Natural killer cell (primary cell): Measurements from ENCODE around the gene OR9Q1. TPM values are rescaled to one million over a fixed set of nuclear protein-coding genes. Genes with fewer than 3 reads are reported as not detected.
"Not testable (repeated sequence)": the region's sequence is repeated elsewhere in the genome, so short reads cannot be mapped to it uniquely, and the experiment has no call there.

Source experiments
- ATAC-seq, 3 donors: fragments of 150-1000 bp in 2 of 3; fragments of 200-7000 bp in 1 of 3; cut with Tn5 transposase; 1 replicate in 1 of 3; 2 replicates in 2 of 3; pipeline ENCODE4 v1.10.0; 2021; ENCODE audit warnings: mild to moderate bottlenecking in 2 of 3, moderate library complexity in 2 of 3
- DNase-seq, 2 donors: peaks; one replicate each; pipeline versions ENCODE4 v3.0.0 to v3.0.0-alpha.2; 2013 to 2021; ENCODE audit warnings: mixed read lengths in 1 of 2
- H3K27ac ChIP-seq: one replicate; pipeline ENCODE4 v1.5.1; 2013; ENCODE audit warnings: mild to moderate bottlenecking, low read length
- H3K27me3 ChIP-seq: one replicate; pipeline ENCODE4 v1.6.1; 2013; ENCODE audit warnings: low read length; ENCODE audit not compliant: control insufficient read depth, insufficient read depth
- H3K36me3 ChIP-seq: one replicate; pipeline ENCODE4 v1.6.1; 2013; ENCODE audit warnings: low read length; ENCODE audit not compliant: control insufficient read depth, insufficient read depth
- H3K4me1 ChIP-seq: one replicate; pipeline ENCODE4 v1.6.1; 2013; ENCODE audit warnings: low read length; ENCODE audit not compliant: control insufficient read depth, insufficient read depth
- H3K4me3 ChIP-seq: one replicate; pipeline ENCODE4 v1.5.1; 2013; ENCODE audit warnings: low read length
- H3K9me3 ChIP-seq: one replicate; pipeline ENCODE4 v1.6.1; 2013; ENCODE audit warnings: low read length; ENCODE audit not compliant: control insufficient read depth, insufficient read depth
- H3K27ac Mint-ChIP-seq, 2 donors: one replicate each; pipeline ENCODE4 v1.8.0; 2022; ENCODE audit warnings: mild to moderate bottlenecking in 2 of 2, mixed read lengths in 2 of 2, moderate library complexity in 1 of 2
- H3K27me3 Mint-ChIP-seq, 2 donors: one replicate each; pipeline ENCODE4 v1.8.0; 2022; ENCODE audit warnings: low read depth in 2 of 2, mixed read lengths in 2 of 2
- H3K36me3 Mint-ChIP-seq: one replicate; pipeline ENCODE4 v1.8.0; 2022; ENCODE audit warnings: mixed read lengths
- H3K4me1 Mint-ChIP-seq, 2 donors: one replicate each; pipeline ENCODE4 v1.8.0; 2022; ENCODE audit warnings: mixed read lengths in 2 of 2
- H3K4me3 Mint-ChIP-seq: one replicate; pipeline ENCODE4 v1.8.0; 2022; ENCODE audit warnings: mild to moderate bottlenecking, moderate library complexity, mixed read lengths
- H3K9me3 Mint-ChIP-seq, 2 donors: one replicate each; pipeline ENCODE4 v1.8.0; 2022; ENCODE audit warnings: mixed read lengths in 2 of 2
- CTCF ChIP-seq: fragments of 200-600 bp; IDR thresholded peaks from one replicate; pipeline ENCODE4 v1.8.0; 2022; ENCODE audit warnings: antibody characterized with exemption
- WGBS: methylation state at CpG from one replicate; pipeline ENCODE4 v1.1.7; 2013; ENCODE audit warnings: missing lambda C conversion rate; ENCODE audit not compliant: insufficient coverage; 5-methylcytosine and 5-hydroxymethylcytosine counted together
- intact Hi-C: fragments of 100-400 bp; cut with micrococcal nuclease; formaldehyde crosslinking; loops from one replicate; pipeline ENCODE4 v1.14.2; 2022
- total RNA-seq, 4 donors: library from RNA; stranded (reverse); fragments of 120-200 nt in 1 of 4; gene quantifications; one replicate each; pipeline versions ENCODE4 v1.2.3 to v1.2.4, GENCODE V29; 2013 to 2022

The OR9Q1 gene
- total RNA-seq, 3 donors from 2014 or later (not counting 1 experiment from before 2014, with no cell fraction given): not detected

DNA sequence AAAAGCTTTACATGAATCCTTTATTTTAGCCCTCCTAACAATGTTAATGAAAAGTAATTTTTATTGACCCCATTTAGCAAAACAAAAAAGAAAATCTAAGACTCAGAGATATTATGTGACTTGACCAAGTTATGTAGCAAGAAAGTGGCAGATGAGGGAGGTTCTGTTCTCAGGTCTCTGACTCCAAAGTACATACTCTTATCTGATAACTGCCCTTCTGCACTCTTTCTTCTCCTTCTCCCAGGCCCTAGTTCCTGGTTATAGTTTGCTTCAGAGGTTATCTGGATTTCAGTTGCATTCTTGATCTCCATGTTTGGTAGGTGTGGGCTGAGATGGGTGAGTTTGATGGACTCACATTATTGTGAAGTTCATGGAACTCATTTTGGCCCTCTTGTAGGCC, 169.7 kb downstream of the OR9Q1 start:
- H3K4me3 ChIP-seq: no peak overlapping the region
- H3K4me3 Mint-ChIP-seq: no peak overlapping the region
- H3K27me3 ChIP-seq: no peaks in the 10 kb centered on the region
- H3K27ac Mint-ChIP-seq: no peak overlapping the region
- TF ChIP-seq CTCF: no peak
- ATAC-seq (no peak), DNase-seq (no peak)
- H3K27me3 Mint-ChIP-seq: peaks cover 0 to 5% of the 10 kb centered on the region in 2 donors
- H3K9me3 Mint-ChIP-seq: no peaks in the 10 kb centered on the region
- no peaks in the 10 kb centered on the region for H3K36me3 Mint-ChIP-seq
- no peaks in the 10 kb centered on the region for H3K4me1 Mint-ChIP-seq
- H3K36me3 ChIP-seq: no peaks in the 10 kb centered on the region
- no peak overlapping the region for H3K27ac ChIP-seq
- H3K4me1 ChIP-seq: no peaks in the 10 kb centered on the region
- intact Hi-C loops: no loop called here
- no peaks in the 10 kb centered on the region for H3K9me3 ChIP-seq

- no peak overlapping the region for H3K27ac ChIP-seq
- TF ChIP-seq CTCF: no peak
- intact Hi-C loops: no loop called here
- no CpG with 5 or more reads among the region's 2 CpGs for WGBS
- no peaks in the 10 kb centered on the region for H3K4me1 ChIP-seq
- no peak for DNase-seq
- Mint-ChIP-seq H3K36me3 (no peaks in the 10 kb centered on the region), H3K27me3 (peaks cover 0 to 3% of the 10 kb centered on the region in 2 donors), H3K4me3 (no peak overlapping the region), H3K9me3 (peaks cover 0 to 2% of the 10 kb centered on the region in 2 donors), H3K27ac (no peak overlapping the region), H3K4me1 (no peaks in the 10 kb centered on the region)
- H3K36me3 ChIP-seq: no peaks in the 10 kb centered on the region
- no peak for ATAC-seq
- H3K9me3 ChIP-seq: no peaks in the 10 kb centered on the region
- H3K4me3 ChIP-seq: no peak overlapping the region
- no peaks in the 10 kb centered on the region for H3K27me3 ChIP-seq
Observed at GRCh38 chr11:58195939-58196338, 172.3 kb downstream of the OR9Q1 start.

GRCh38 chr11:58199271-58199670, 175.6 kb downstream of the OR9Q1 start:
- no peak overlapping the region for H3K27ac Mint-ChIP-seq
- H3K4me1 ChIP-seq: no peaks in the 10 kb centered on the region
- H3K36me3 ChIP-seq: no peaks in the 10 kb centered on the region
- no peaks in the 10 kb centered on the region for H3K36me3 Mint-ChIP-seq
- H3K9me3 ChIP-seq: no peaks in the 10 kb centered on the region
- intact Hi-C loops: no loop called here
- no peak for TF ChIP-seq CTCF
- no peak overlapping the region for H3K4me3 Mint-ChIP-seq
- H3K27me3 ChIP-seq: peaks cover under 1% of the 10 kb centered on the region
- no peak overlapping the region for H3K27ac ChIP-seq
- ATAC-seq (no peak), DNase-seq (no peak)
- H3K9me3 Mint-ChIP-seq: peaks cover 5 to 9% of the 10 kb centered on the region in 2 donors
- WGBS: 67% methylated on average over 1 of the region's 1 CpG
- H3K4me3 ChIP-seq: no peak overlapping the region
- H3K27me3 Mint-ChIP-seq: no peaks in the 10 kb centered on the region
- H3K4me1 Mint-ChIP-seq: no peaks in the 10 kb centered on the region

DNA sequence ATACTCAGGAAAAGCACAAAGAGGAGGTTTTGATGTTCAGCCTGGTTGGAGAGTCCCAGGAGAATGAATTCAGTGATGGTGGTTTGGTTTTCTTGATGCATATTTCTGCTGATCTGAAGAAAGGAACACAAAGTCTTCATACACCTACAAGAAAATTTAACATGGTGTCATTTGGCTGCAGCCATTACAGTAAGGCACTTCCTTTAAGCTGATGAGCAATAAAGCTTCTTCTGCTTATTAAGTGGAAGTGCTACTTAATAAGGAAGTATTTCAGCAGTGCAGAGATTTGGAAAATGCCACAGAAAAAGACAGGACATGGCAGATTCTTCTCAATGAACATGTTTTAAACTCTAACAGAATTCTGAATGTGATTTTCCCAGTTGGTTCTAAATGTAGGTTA, 180.4 kb downstream of the OR9Q1 start, which contains the start of gene OR1S2:
Gene OR1S2, minus strand, starts transcription at position 101 of the 400 bp plus-strand sequence. Its CDS starts 0 bp downstream, at position 101.
- H3K4me3 ChIP-seq: no peak within 1 kb of the TSS
- no peak for DNase-seq
- no peak for TF ChIP-seq CTCF
- Mint-ChIP-seq H3K27me3 (no peaks in the 10 kb centered on the region), H3K4me1 (no peaks in the 10 kb centered on the region), H3K27ac (no peak within 1 kb of the TSS), H3K9me3 (peaks cover 3 to 9% of the 10 kb centered on the region in 2 donors), H3K36me3 (no peaks in the 10 kb centered on the region), H3K4me3 (no peak within 1 kb of the TSS)
- no peaks in the 10 kb centered on the region for H3K9me3 ChIP-seq
- ATAC-seq: no peak
- H3K4me1 ChIP-seq: no peaks in the 10 kb centered on the region
- no peaks in the 10 kb centered on the region for H3K36me3 ChIP-seq
- no peak within 1 kb of the TSS for H3K27ac ChIP-seq
- peaks cover 3% of the 10 kb centered on the region for H3K27me3 ChIP-seq
- intact Hi-C loops: no loop called here

- H3K4me1 ChIP-seq, H3K27me3 Mint-ChIP-seq, H3K4me3 Mint-ChIP-seq, H3K36me3 Mint-ChIP-seq, H3K4me1 Mint-ChIP-seq, H3K9me3 Mint-ChIP-seq, H3K4me3 ChIP-seq, H3K9me3 ChIP-seq, H3K36me3 ChIP-seq, H3K27ac ChIP-seq, H3K27ac Mint-ChIP-seq, H3K27me3 ChIP-seq, ATAC-seq, DNase-seq: not testable (repeated sequence)
- WGBS: no CpG with 5 or more reads among the region's 2 CpGs
- intact Hi-C loops: loop anchor here (10.0 kb wide), 1 partner anchor 58 kb away; no protein-coding TSS in a partner anchor
Observed at GRCh38 chr11:58212420-58212819, 188.7 kb downstream of the OR9Q1 start, which contains the start of gene OR1S1. TSS of gene OR1S1 (plus strand) at chr11:58212720.
